Activated CD4-positive, CD25-positive, alpha-beta regulatory T cell (primary cell): Measurements from ENCODE around the gene IGFL4.

ENCODE experiments used
- DNase-seq, 4 experiments: peaks; one replicate each; lab custom pipeline; 2025; lab: John Stamatoyannopoulos, UW

Gene IGFL4

DNA sequence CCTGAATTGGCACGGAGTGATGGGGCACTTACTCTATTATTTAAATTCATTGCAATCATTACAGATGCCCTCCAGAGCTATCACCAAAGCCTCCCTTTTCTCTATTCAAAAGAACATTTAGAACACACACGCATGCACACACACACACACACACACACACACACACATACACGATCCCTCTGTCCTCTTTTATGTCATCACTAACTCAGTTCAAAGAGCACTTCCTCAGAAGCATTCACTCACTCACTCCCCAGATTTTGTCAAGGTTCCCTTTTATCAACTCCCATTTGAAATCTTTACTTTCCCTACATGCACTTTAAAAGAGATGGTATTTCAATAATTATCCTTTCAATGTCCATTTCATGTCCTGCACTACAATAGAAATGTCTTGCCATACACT is 22.4 kb upstream of the IGFL4 start:
- DNase-seq, result no peak

DNA sequence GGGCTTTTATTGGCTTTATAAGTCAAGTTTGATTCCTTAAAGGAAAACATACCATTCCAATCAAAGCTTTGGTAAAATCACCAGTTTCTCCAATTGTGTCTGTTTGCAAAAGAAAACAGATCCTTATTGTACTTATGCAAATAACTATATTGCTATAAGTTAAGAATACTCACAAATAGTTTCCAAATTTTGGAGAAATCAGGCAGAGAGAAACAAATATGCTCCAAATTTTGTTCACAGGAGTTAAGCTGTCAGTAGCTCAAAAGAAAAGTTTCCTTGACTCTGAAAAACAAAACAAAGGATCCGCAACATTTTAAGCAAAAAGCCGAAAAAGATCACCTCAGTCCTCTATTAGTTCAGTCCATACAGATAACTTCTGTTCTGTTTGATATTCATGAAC is 19.2 kb upstream of the IGFL4 start:
- DNase-seq, result no peak

GRCh38 chr19:46058778-46059177 is 18.0 kb upstream of the IGFL4 start:
- no peak for DNase-seq

GRCh38 chr19:46056536-46056935 is 15.7 kb upstream of the IGFL4 start:
- no peak for DNase-seq

DNA sequence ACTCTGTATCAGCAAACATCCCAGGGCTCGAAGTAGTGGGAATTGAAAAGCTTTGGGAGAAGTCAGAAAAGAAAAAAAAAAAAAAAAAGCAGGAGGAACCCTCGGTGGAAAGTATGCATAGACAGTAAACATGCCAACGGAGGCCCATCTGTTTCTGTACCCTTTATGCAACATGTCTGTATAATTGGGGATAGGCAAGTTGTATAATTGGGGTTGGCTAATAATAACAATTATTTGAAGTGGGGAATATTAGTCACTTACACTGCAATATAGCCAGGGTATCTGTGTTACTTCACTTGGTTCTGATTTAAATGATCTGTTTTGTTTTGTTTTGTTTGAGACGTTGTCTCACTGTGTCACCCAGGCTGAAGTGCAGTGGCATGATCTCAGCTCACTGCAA is 12.1 kb upstream of the IGFL4 start:
- no peak for DNase-seq

- no peak for DNase-seq
These were observed 8.8 kb upstream of the IGFL4 start for GRCh38 chr19:46049597-46049996.

DNA sequence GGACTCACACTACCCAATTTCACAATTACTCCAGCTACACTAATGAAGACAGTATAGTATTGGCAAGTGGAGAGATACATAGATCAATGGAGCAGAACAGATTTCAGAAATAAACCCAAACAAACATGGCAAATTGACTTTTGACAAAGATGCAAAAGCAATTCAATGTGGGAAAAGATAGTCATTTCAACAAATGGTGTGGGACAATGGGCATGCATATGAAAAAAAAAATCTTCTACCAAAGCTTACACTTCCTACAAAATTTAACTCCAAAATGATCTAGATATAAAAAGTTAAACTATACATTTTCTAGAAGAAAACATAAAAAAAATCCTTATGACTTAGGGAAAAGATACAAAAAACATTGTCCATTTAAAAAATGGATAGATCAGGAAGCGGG is 2.7 kb upstream of the IGFL4 start:
- DNase-seq, result no peak

DNA sequence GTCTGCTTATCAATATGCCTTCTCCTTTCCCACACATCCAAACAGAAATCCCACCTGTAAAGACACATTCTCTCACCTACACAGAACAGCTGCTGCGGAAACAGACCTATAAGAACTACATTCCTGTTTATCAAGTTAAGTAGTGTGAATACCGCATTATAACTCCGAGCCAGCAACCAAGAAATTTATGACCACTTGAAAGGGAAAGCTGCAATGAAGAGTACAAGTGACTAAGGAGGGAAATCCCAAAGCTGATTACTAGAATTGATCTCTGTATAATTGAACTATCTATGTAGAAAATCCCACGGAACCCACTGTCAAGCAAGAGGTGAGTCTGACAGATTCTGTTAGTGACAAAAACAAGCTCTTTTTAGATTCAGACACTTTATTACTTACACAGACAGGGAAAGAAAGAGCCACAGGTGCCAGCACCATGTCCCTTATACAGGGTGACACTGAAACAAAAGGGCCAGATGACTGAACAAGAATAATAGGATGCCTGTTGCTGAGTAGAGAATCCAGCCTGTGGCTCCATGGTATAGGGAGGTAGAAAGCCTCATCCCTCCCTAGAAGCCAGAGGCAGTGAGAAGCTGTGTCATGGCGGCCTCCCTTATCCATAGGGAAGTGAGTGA is 1.6 kb upstream of the IGFL4 start:
- no peak for DNase-seq

- DNase-seq, result no peak
These were observed 677 bp downstream of the IGFL4 start for GRCh38 chr19:46040125-46040524.

- DNase-seq, result no peak
These were observed 4.1 kb downstream of the IGFL4 start for GRCh38 chr19:46036744-46037128.

DNA sequence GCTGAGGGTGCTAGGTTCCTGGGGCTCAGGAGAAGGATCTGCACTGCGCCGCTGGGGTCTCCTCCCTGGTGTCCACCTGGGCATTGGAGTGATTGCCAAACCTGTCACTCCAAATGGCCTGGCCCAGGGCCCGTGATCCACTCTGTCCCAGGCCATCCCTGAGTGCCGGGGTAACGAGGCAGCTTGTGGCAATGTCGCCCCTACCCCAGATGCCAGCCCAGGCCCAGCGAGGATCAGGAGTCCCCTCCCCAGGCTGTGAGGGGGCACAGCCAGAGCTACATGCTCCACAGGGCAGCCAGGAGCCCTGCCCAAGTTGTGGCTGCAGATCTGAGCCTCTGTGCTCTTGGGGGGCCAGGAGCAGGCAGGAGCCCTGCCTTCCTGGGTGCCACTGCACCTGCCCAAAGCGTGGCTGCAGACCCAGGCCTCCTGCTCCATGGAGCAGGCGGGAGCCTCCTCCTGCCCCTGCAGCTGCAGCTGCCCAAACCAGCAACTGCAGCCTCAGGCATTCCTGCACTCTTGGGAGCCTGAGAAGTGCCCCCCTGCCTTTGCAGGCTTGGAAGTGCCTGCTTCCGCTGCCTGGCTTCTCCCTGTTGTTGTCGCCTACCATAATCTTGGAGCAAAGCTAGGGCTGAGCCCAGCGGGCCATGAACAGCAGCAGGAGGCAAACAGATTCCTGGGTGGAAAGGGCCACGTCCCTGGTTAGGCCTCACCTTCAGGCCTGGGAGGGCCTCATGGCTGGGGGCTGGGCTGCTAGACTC is 4.6 kb downstream of the IGFL4 start:
- no peak for DNase-seq

DNA sequence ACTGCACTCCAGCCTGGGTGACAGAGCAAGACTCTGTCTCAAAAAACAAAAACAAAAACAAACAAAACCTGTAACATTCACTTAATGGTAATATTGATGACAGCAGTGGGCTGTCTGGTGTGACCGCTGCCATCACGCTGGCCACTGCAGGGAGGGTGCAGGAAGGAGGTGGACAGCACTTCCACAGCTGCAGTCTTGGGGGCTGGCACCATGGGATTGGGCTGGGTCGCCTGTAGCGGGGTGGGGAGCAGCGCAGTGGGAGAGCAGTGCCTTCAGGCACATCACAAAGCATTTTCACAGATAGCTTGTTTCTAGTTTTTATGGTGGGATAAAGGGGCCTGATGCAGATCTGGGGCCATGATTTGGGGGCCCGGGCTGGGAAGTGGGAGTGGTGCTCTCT is 5.3 kb downstream of the IGFL4 start:
- no peak for DNase-seq

DNA sequence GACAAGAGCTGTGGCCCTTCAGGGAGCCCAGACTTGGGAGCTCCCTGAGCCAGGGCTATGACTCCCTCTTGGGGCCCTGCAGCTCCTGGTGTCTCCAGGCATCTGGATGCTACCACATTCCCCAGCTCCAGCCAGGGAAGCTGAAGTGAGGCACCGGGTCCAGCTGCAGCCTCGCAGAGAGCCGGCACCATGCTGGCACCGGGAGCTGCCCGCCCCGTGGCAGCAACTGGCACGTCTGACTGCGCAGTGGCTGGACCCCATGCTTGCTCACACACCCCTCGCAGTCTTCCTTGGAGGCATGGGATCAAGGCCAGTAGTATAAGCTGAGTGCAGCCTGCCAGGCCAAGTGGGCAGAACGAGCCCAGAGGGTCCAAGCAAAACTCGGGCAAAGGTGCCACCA is 7.4 kb downstream of the IGFL4 start:
- DNase-seq, result no peak

DNA sequence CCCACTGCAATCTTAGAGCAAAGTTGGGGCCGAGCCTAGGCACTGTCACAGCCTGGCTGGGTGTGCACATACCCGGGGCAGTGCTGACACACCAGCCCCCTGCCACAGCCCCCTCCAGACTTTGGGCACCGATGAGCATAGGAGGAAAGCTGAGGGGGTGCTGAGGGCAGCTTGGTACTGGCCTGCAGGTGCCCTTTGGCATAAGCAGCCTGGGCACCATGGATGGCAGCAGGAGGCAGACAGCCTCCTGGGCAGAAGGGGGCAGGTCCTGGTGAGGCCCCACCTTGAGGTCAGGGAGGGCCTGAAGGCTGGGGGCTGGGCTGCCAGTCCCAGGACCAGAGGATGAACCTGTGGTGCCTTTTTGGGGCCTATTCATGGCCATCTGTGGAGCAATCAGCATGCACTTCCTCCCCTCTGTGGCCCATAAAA is 8.2 kb downstream of the IGFL4 start:
- DNase-seq, result no peak

GRCh38 chr19:46031781-46032596 is 8.8 kb downstream of the IGFL4 start:
- DNase-seq, result no peak

DNA sequence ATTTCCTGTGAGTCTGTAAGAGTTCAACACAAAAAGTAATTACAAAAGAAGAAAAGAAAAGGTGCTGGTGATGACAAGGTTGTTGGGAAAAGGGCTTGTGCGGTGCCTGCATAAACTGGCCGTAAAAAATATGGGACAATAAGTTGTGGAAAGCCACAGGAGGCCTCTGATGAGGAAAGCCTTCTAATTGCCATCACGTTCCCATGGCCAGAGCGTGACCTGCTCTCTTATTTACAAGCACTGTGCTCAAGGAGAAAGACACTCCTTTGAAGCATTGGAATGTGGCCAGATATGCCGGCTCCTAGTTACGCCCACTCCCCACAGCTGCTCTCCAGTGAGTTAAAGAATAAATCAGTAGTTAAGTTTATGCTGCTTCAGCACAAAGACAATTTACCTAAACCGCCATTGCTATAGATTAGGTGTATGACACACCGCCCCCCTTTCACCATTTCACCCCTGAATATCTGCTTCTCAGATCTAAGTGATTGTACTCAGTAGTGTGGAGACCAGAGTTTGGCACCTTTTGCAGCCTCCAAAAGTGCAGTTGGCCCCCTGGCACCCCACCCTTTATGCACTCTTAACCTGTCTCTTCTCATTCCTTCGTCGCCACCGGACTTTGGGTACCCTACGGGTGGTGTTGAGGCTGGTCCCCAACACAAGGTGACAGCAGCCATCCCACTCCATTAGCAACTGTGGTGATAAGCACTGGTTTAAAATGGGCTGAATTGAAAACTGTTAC is 9.8 kb downstream of the IGFL4 start:
- no peak for DNase-seq

DNA sequence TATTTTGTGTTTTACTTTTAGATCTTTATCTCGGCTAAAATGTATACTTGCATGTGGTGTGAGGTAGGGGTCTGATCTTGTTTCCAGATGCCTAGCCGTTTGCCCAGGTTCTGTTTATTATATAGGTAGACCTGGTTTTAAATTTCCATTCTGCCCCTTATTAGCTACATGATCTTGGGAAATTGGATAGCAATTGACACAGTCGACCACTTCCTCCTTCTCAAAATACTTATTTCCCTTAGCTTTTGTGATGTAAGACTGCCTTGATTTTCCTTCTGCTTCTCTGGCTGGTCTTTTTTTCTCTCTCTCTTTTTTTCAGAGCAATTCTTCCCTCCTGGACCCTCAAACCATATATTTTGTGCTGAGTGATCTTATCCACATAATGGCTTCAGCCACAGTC is 15.0 kb downstream of the IGFL4 start:
- no peak for DNase-seq

GRCh38 chr19:46023311-46023779 is 17.5 kb downstream of the IGFL4 start:
- no peak for DNase-seq

GRCh38 chr19:46022431-46023310 is 18.1 kb downstream of the IGFL4 start, which contains the start of gene PGLYRP1:
PGLYRP1 (minus strand) TSS chr19:46023053; CDS start chr19:46023021, 32 bp downstream.
- no peak for DNase-seq

DNA sequence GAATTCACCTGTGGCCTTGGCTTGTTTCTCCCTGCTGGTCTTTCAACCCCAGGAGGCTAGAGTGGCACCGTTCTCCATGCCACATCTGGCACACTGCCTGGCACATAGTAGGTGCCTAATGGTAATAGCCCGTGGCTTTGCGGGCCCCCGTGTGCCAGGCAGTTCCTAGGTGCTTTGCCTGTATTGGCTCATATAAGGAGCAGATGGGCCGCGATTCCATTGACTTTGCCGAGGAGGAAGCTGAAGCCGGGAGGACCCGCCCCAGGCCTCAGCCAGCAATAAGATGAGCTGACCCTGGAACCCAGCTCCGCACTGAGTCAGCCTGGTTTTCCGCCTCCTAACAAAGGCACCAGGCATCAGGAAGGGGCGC is 18.8 kb downstream of the IGFL4 start:
- no peak for DNase-seq

- DNase-seq, result no peak
These were observed 19.2 kb downstream of the IGFL4 start for GRCh38 chr19:46021531-46022041.
